ENCODE measurements around the gene NRP2. TPM values are rescaled to one million over a fixed set of nuclear protein-coding genes. Genes with fewer than 3 reads are reported as not detected.

The NRP2 gene
- total RNA-seq, 1 donor from 2014 or later, result 22.1 TPM

DNA sequence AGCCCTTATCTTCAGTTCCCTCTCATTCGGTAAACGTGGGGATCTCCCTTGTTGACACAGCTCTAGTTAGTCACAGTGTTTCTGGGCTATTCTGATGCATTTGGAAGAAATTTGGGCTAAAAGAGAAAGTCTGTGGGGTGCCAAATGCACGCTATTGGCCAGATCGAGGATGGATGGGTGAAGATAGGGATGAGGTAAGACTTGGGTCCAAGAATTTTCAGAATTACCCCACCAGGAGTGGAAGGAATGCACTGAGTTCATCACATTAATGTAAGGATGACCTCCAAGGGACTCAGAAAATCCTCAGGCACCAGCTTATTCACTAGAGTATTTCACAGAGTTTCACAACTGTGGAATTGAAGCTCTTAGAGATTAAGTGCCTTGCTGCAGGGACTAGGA lies 49.3 kb downstream of the NRP2 start:
- DNase-seq, result no peak

DNA sequence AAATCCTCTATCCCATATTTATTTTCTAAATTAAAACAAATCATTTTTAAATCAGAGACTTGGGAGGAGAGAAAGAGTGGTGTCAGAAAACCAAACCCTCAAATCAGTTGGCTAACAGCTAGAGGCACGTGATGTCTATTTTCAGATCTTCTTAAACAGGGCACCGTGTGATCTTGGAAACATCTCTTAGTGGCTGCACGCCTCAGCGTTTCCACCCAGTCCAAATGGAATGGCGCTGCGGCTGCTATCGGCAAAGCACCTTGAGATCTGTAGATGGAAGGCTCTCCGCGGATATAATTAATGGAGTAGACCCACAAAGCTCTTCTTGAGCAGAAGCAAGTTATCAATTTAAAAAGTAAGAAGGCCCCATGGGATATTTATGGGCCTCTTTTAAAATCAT lies 50.0 kb downstream of the NRP2 start:
- no peak for DNase-seq

DNA sequence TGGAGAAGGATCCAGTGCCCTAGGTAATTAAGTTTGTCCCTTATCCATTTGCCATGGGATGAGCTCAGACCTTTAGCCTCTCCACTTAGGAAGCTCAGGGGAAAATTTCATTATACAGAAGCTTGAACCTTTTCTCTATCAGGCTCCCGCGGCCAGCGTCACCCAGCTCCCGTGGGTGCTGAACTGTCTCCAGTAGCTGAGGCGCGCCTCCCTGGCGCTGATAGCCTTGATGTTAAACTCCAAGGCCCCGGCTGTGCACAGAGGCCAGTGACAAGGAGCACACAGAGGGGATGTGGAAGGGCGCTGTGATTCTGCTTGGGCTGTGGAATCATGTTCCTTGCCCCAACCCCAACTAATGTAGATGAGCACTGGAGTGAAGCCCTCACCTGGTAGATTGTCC lies 50.8 kb downstream of the NRP2 start:
- DNase-seq, result no peak

DNA sequence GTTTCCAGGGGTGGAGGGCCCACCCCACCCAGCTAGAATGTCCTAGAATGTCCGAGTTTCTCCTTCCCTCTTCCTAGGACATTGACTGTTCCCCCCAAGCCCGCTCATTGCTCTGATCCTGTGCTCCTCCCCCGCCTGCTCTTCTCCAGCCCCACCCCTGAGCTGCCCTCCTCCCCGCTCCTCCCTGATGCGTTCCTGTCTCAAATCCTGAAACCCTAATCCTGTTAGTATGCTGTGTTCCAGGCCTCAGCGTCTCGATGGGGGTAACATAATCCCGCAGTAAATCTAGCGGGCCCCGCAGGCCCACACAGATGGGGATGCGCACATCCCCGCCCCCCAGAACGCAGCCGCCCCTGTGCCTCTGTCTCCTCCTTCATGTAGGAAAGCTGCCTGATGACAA lies 51.3 kb downstream of the NRP2 start:
- no peak for DNase-seq

DNA sequence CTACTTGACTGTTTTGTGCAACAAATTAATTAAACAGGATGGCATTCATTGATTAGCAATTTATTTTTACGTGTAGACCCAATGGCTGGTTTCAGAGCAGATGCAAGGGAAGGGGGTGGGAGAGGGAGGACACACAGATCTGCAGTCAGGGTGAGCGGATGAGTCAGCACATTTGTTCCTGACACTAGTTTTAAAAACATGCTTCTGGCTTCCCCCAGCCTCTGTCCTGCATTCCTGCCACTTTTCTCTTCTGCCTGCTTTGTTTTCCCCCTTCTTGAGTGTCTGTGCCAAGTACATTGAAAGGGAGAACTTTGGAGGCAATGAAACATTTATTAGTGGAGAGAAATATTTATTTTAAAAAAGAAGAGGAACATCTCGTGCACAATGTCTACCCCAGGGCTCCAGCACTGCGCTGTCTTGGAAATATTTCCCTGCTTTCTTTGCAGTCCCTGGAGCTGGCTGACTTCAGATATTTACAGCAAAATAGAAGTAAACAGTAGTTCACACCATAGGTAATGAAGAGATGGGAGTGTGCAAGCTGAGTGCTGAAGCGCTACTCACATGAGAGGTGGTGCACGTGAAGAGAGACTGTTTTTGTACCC lies 52.2 kb downstream of the NRP2 start:
- DNase-seq, result peak; percentile 27

DNA sequence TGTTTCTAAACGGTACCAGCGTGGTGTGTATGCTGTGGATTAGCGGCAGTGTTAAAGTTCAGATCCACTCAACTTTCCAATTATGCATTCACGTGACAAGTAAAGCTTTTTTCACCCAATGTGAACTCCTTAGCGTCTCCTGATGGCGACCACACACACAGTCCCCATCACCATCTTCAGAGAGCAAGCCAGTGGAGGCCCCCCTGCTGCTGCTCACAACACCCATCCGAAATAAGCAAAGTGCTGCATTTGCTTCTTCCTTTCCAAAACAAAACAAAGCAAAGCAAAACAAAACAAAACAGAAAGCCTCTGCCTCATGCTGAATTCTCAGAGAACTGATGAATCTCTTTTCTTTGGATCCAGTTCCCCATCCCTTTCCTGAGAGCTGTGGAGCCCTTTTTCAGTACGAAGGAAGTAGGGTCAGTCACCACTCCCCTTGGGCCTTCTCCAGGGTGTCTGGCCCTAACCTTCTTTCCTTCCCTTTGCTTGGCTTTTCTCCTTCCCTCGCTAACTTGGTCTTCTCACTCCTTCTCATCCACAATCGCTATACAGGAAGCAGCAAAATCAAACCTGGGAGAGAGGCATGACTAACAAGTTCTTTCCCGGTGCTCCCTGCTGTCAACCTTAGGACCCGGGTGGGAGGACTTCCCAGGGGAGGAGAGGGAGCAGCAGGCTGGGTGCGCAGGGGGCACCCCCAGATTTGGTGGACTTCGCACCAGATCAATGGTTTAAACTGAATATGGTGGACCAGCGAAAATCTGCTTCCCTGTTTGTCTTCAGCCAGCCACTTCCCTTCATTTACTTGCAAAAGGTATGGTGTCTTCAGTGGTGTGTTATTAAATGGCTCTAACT lies 56.0 kb downstream of the NRP2 start:
- DNase-seq, result no peak

DNA sequence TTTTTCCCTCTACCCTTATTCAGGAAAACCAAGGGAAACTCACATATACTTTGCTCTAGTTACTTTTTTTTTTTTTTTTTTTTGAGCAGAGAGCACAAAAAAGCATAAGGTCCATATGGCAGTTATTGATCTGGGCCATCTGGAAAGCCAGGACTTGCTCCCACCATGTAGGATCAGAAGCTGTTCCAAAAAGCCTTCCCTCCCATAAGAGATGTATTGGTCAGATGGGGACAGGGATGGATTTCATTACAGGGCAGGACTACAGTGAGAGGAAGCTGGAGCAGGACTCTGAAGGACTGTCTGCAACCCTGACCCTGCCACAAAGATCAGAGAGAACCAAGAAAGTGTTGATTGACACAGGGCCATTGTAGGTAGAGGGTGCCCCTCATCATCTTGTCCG lies 57.3 kb downstream of the NRP2 start:
- no peak for DNase-seq

DNA sequence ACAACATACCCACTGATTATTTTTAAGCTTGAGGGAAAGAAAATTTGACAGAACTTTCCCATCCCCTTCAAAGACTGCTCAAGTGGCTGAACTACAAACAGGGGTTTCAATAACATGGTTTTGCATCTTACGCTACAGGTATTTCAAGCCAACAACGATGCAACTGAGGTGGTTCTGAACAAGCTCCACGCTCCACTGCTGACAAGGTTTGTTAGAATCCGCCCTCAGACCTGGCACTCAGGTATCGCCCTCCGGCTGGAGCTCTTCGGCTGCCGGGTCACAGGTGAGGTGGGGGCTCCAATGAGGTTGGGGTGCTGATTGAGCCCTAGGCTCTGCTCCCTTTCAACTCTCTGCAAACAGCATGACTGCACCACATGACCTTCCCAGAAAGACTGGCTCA lies 58.1 kb downstream of the NRP2 start:
- DNase-seq, result no peak

DNA sequence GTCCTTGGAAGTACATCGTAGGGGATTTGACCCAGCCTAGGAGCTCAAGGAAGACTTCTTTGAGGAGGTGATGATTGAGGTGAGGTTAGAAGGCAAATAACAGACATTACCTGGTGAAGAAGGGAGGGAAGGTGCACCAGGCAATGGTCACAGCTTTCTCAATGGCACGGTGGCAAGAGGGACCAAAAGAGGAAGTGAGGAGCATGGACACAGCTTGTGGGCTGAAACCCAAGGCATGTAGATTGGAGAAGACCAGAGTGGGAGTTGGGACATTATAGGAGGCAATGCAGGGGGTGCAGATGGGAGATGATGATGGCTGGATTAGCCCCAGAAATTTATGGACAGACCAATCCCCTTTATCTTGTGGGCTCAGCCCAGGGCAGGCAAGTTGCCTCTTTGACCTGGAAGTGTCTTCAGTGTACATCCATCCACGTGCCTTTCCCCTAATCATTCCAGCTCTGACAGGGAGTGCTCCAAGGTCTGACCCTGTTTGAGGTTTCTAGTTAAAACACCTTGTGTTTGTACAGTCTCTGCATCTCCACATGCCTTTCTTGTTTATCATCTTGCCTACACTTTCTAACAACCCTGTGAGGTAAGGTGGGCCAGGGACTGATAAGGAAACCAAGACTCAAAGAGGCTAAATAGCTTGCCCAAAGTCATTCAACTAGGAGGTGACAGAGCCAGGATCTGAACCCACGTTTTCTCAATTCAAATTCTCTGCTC lies 59.1 kb downstream of the NRP2 start:
- no peak for DNase-seq

DNA sequence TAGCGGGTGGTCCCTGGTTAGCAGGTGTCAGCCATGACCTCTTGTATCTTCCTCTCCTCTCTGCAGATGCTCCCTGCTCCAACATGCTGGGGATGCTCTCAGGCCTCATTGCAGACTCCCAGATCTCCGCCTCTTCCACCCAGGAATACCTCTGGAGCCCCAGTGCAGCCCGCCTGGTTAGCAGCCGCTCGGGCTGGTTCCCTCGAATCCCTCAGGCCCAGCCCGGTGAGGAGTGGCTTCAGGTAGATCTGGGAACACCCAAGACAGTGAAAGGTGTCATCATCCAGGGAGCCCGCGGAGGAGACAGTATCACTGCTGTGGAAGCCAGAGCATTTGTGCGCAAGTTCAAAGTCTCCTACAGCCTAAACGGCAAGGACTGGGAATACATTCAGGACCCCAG lies 60.8 kb downstream of the NRP2 start:
- no peak for DNase-seq

DNA sequence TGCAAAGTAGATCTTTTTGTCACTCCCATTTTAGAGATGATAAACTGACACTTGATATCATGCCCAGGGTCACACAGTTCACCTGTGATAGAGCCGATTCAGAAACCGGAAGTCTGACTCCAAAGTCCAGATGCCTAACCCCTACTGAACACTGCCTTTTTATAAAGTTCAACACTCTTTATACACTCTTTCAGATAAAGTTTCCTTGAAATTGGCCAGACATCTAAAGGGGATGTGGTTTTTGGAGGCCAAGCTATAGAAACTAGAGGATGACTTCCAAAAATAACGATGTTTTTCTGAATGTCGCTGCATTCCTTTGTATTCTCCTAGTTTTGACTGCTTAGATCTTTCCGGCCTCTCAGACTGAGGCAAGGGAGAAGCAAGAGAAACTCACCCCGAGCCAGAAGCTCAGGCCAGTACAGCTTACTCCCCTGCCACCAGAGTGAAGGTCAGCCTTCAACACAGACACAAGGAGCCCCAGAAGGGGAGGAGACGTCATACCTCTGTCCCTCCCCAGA lies 61.8 kb downstream of the NRP2 start:
- DNase-seq, result no peak

DNA sequence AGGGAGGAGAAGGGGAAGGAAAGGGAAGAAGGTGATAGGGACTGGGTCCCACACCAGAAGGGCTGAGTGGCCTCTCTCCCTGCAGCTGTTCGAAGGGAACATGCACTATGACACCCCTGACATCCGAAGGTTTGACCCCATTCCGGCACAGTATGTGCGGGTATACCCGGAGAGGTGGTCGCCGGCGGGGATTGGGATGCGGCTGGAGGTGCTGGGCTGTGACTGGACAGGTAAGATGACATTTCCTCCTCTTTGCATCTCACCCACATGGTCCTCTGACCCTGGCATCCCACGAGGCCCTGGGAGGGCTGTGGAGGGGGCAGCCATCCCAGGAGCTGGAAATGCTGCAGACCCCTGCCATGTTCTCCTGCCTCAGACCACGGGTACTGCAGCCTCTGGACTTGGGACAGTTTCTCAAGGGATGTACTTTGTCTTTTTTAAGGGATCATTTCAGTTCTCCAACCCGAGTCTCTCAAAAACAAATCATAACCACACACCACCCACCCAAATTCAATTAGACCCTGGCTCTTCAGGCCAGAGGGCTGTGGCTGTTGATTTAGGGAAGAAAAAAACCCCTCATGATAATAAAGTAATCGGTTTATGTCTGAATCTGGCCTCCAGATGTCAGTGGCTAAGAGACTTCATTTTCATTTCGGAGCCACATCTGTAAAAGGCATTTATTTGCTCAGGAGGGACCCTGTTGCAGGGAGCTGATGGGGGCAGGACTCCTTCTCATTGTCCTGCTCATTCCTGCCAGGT lies 63.5 kb downstream of the NRP2 start:
- no peak for DNase-seq

DNA sequence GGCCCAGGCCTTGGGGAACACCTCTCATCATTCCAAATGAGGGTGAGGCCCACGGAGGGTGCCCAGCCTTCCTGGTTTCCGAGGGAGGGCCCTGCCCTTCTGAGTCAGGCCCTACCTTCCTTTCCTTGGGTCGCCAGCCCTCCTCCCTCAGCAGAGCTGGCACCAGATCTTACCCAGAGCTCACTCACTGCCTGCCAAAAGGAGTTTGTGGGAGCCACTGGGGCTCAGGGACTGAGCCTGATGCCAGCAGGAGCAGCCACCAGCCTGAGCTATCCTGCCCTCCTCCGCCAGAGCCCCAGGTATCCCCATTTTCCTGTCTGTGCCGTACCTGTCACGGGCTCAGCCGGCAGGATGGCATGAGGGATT lies 64.1 kb downstream of the NRP2 start:
- DNase-seq, result no peak

DNA sequence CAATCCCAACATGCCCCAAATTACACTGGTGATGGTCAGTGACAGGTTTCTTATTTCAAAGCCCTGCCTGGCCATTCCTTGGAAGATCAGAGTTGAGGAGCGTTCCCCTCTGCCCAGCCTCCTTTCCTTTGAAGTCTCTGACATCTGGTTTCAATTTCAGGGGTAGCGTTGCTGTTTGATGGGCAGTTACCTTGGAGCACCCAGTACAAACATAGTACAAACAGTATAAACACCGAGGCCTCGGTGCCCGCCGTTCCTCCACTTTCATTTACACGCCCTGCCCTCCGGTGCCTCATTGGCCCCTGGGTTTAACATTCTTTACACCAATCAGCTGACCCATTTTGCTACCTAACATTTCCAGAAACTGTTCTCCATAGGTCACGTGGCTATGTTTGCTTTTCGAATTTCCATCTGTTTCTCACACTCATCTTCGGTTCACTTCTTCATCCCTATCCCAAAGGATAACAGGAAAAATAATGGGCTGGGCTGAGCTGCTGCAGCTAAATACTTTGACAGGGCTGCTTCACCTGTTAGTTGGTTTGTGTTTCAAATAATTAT lies 65.6 kb downstream of the NRP2 start:
- DNase-seq, result no peak

DNA sequence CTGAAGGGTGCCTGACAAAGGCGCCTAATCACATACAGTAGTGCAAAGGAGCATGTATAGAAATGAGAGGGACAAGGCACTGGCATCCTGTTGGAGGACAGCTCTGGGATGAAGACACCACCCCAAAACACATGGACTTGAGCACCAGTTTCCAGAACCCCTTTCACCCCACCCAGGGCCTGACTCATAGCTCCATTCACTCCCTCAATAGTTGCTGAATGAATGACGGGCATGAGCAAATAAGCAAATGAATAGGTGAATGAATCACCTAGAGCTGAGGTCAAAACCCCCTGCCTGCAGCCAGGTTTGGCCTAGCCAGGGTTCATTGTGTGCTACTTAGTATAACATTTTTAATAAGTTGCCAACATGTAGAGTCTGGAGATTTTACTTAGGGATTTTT lies 66.3 kb downstream of the NRP2 start:
- no peak for DNase-seq

DNA sequence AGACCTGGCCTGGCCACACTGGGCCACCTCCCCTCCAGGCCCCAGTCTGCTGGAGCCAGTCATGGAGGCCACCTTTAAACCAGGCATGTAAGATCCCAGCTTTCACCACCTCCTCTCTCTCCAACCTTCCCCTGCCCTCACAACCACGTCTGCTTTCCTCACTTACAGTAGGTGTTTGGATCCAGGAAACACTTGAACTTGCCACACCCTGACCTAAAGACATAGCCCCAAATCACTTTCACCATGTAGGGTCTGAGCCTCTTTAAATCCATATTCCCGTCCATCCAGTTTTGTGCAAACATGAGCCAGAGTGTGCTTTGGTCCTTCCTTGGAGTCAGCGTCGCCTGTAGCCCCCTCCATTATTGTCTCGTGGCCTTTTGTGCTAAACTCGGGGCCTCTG lies 66.8 kb downstream of the NRP2 start:
- DNase-seq, result no peak

DNA sequence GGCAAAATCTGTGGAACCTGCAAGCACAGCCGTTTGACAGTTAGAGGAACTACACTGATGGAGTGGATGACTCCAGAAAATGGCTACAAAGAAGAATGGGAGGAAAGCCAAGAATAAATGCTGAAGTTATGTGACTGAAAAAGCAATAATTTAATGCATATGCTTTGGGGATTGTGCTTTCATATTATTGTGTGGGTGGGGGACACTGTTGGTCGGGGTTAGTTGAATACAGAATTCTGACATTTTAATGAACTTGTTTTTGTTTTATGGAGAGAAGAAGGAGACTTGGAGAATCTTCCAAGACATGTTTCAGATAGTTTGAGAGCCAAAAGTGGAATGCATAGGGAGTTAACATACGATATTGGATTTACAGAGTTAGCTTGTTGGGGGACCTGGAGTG lies 68.5 kb downstream of the NRP2 start:
- no peak for DNase-seq

DNA sequence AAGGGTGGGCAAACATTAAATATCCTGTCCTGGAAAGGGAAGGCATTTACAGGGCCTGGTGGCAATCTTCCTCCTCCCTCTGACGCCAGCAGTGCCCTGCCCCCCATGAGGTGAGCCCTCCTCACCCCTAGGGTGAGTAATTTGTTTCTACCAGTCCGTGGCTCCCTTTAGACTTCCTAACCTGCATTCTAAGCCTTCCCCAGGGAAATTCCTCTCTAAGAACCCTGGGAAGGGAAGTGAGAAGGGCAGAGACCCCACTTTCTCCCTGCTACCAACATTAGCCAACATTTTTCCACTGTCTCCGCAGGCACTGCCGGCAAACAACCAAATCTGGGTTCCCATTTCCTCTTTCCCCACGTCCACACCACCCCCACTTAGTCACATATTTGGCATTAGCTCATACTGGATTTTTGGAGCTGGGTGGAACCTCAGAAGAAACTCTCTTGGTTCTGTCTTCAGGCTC lies 69.3 kb downstream of the NRP2 start:
- no peak for DNase-seq

DNA sequence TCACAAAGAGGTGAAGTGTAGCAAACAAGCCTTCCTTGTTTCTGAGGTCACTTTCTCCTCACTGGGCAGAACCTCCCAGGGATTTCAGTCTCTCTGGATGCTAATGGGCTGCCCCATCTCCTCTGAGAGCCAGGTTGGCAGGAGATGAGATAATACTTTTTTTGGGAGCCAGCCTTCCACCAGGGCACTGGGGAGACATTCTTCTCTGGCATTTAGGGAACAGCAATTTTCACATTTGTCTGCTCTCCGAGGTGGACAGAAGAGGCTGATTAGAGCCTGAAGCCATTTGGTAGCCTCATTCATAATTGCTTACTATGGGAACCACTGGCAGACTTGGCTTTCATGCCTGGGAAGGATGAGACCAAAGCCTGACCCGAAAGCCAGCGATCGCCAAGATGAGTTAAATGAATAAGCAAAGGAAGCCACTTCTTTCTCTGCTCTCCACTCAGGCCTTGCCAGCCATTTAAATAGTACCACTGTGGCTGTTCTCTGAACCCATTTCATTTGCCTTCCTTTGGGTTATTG lies 70.1 kb downstream of the NRP2 start:
- no peak for DNase-seq

DNA sequence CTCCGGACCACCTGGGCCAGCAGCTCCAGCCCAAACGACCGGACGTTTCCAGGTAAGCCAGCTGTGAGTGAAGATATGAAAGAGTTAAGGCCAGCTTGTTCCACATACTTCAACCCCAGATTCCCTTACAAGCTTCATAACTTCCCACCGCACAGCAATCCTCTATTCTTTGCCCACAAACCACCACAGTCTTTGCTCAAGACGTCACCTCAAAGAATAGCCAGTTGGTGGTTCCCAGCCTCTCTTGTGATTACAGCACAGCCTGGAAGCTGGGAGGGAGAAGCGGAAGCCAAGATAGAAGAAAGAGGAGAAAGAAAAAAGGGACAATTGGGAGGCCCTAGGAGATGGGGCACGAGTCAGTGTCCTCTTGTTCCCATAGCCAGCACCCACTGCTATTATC lies 70.6 kb downstream of the NRP2 start:
- no peak for DNase-seq

DNA sequence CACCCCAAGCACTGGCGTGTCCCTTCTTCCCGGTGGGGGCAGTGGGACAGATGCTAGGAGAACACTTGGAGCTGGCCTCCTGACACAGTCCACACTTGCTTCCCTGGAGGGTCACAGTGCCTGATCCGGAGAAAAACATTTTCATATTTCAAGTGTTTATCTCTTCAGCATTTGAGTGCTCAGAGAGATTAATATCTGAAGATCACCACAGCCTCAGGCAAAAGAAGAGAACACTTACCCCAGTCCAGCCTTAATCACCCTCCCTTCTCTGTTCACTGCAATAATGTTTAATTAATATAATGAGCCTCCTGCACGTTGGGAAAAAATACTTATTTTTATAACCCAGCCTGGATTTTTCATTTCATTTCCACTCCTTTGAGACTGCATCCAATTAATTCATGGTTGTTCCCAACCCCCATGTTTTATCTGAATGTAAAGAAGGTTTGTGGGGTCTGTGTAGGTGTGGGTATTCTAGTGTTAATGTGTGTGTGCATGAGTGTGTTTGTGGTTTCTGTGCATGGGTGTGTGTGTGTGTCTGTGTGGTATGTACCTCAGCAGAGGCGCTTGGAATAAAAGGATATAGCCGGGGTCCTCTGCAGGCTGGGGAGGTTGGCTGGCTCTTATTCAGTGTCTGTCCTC lies 72.1 kb downstream of the NRP2 start:
- DNase-seq, result no peak
